PC-3 (cell line): Measurements from ENCODE around the gene IRAK1. TPM values are rescaled to one million over a fixed set of nuclear protein-coding genes. Genes with fewer than 3 reads are reported as not detected.

Experiments
- ATAC-seq: fragments of 200-7000 bp; cut with Tn5 transposase; 2 replicates; pipeline ENCODE4 v1.9.1; 2020; ENCODE audit warnings: mild to moderate bottlenecking, moderate library complexity
- BruUV-seq: library from RNA; stranded (reverse); fragments of 400-500 nt; replicated peaks from 2 replicates; lab custom pipeline; 2021; lab: Mats Ljungman, UMichigan
- CTCF ChIA-PET: fragments of 300-600 bp; sonication (Branson Sonifier 250); formaldehyde crosslinking; loops from one replicate; lab custom pipeline; 2022; ENCODE audit warnings: antibody characterized with exemption; lab: Charles Lee
- POLR2A ChIA-PET: fragments of 300-600 bp; sonication (Branson Sonifier 250); formaldehyde crosslinking; loops from one replicate; lab custom pipeline; 2022; ENCODE audit warnings: antibody characterized with exemption; ENCODE audit not compliant: unreplicated experiment; lab: Charles Lee
- DNase-seq: peaks from one replicate; pipeline ENCODE4 v3.0.0-alpha.2; 2015
- H2AFZ ChIP-seq: fragments of 300-600 bp; sonication (generic); 2 replicates; pipeline ENCODE4 v1.6.0; 2016; ENCODE audit warnings: antibody characterized with exemption, low read length
- H3F3A ChIP-seq: fragments of 300-600 bp; sonication (generic); one replicate; pipeline ENCODE4 v1.6.0; 2017; ENCODE audit warnings: antibody characterized with exemption, low read length, control low read depth, mild to moderate bottlenecking; ENCODE audit not compliant: unreplicated experiment
- H3K27ac ChIP-seq: fragments of 300-600 bp; sonication (generic); 2 replicates; pipeline ENCODE4 v1.5.1; 2016; ENCODE audit warnings: mild to moderate bottlenecking, low read length
- H3K27me3 ChIP-seq: fragments of 300-600 bp; sonication (generic); 2 replicates; pipeline ENCODE4 v1.6.1; 2016; ENCODE audit warnings: low read length, mixed read lengths
- H3K36me3 ChIP-seq: fragments of 300-600 bp; sonication (generic); 2 replicates; pipeline ENCODE4 v1.6.1; 2016; ENCODE audit warnings: low read depth, mixed run types, low read length, mixed read lengths
- H3K4me1 ChIP-seq: fragments of 300-600 bp; sonication (generic); 2 replicates; pipeline ENCODE4 v1.5.1; 2016; ENCODE audit warnings: low read length; ENCODE audit not compliant: insufficient read depth
- H3K4me2 ChIP-seq: fragments of 300-600 bp; sonication (generic); 2 replicates; pipeline ENCODE4 v1.6.0; 2016; ENCODE audit warnings: low read length
- H3K4me3 ChIP-seq: fragments of 300-600 bp; sonication (generic); 2 replicates; pipeline ENCODE4 v1.5.1; 2016; ENCODE audit warnings: mild to moderate bottlenecking, low read length, mixed read lengths
- H3K79me2 ChIP-seq: fragments of 300-600 bp; sonication (generic); 2 replicates; pipeline ENCODE4 v1.6.1; 2017; ENCODE audit warnings: low read length, mixed read lengths
- H3K9ac ChIP-seq: fragments of 300-600 bp; sonication (generic); 2 replicates; pipeline ENCODE4 v1.6.0; 2016; ENCODE audit warnings: mild to moderate bottlenecking, low read length
- H3K9me2 ChIP-seq: fragments of 300-600 bp; sonication (generic); replicated peaks from 2 replicates; pipeline ENCODE4 v1.6.1; 2016; ENCODE audit warnings: mixed run types, low read length, mixed read lengths
- H3K9me3 ChIP-seq: fragments of 300-600 bp; sonication (generic); 2 replicates; pipeline ENCODE4 v1.6.1; 2016; ENCODE audit warnings: low read length, mixed read lengths
- H4K20me1 ChIP-seq: fragments of 300-600 bp; sonication (generic); 2 replicates; pipeline ENCODE4 v1.6.1; 2016; ENCODE audit warnings: low read length, mixed read lengths
- EZH2 ChIP-seq: fragments of 300-600 bp; sonication (generic); IDR thresholded peaks from one replicate; pipeline ENCODE4 v1.6.1; 2017; ENCODE audit warnings: antibody characterized with exemption, mild to moderate bottlenecking, low read length; ENCODE audit not compliant: unreplicated experiment
- EZH2phosphoT487 ChIP-seq: fragments of 300-600 bp; sonication (generic); IDR thresholded peaks from 2 replicates; pipeline ENCODE4 v1.6.1; 2018; ENCODE audit warnings: mild to moderate bottlenecking, antibody characterized with exemption, low read length, borderline replicate concordance
- intact Hi-C: fragments of 100-400 bp; cut with micrococcal nuclease; formaldehyde crosslinking; loops from 2 replicates; pipeline ENCODE4 v1.9.0; 2023
- total RNA-seq: library from RNA; depleted of rRNA; stranded (reverse); fragments of >200 nt; gene quantifications from 2 replicates; pipeline ENCODE4 v1.2.3, GENCODE V29; 2014
- TF ChIP-seq, protein P1 (sequence below): fragments of 300-600 bp; sonication (generic); conservative IDR thresholded peaks from 2 replicates; pipeline ENCODE4 v1.5.1; 2017; ENCODE audit warnings: antibody characterized with exemption, low read depth, mild to moderate bottlenecking, low read length

IRAK1 gene
- total RNA-seq, 1 experiment from 2014 or later = 366 TPM

DNA sequence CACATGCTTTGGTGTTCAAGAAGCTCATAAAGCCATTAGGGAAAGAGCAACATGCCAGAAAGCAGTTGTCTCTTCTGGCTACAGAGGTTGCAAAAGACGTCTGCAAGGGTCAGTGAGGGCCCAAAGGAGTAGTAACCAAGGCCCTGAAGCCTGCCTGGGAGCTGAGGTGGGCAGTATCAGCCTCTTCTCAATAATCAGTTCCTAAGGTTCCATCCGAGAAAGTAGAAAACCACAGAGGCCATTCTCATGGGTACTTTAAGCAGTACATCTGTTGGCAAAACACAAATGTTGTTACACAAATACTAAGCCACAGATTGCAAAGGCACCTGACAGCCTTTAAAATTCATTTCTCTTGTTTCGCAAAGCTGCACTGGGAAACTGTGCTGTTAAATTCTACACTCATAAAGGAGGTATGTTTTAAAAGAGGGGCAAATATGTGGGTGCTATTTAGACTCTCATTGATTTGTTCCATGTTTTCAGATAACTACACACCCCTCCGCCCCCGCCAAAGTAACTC, 40.1 kb upstream of the IRAK1 start:
- peaks cover 6% of the 10 kb centered on the region for H3K36me3 ChIP-seq
- DNase-seq (no peak), ATAC-seq (no peak)
- H3K4me2 ChIP-seq = no peak overlapping the region
- H3K79me2 ChIP-seq = peaks cover 75% of the 10 kb centered on the region
- no TSS peak for BruUV-seq
- ChIA-PET CTCF (no interaction called here), POLR2A (no interaction called here)
- H4K20me1 ChIP-seq = 0 out of 2 replicates have a peak, but pooled peaks cover 4% of the 10 kb centered on the region
- no peaks in the 10 kb centered on the region for H3K9me2 ChIP-seq
- no peak overlapping the region for H3K9ac ChIP-seq
- no peaks in the 10 kb centered on the region for H3K9me3 ChIP-seq
- no peak overlapping the region for H2AFZ ChIP-seq
- H3F3A ChIP-seq = no peaks in the 10 kb centered on the region
- intact Hi-C loops = no loop called here
- no peaks in the 10 kb centered on the region for H3K4me1 ChIP-seq
- no peak overlapping the region for H3K27ac ChIP-seq
- TF ChIP-seq, protein P1, sequence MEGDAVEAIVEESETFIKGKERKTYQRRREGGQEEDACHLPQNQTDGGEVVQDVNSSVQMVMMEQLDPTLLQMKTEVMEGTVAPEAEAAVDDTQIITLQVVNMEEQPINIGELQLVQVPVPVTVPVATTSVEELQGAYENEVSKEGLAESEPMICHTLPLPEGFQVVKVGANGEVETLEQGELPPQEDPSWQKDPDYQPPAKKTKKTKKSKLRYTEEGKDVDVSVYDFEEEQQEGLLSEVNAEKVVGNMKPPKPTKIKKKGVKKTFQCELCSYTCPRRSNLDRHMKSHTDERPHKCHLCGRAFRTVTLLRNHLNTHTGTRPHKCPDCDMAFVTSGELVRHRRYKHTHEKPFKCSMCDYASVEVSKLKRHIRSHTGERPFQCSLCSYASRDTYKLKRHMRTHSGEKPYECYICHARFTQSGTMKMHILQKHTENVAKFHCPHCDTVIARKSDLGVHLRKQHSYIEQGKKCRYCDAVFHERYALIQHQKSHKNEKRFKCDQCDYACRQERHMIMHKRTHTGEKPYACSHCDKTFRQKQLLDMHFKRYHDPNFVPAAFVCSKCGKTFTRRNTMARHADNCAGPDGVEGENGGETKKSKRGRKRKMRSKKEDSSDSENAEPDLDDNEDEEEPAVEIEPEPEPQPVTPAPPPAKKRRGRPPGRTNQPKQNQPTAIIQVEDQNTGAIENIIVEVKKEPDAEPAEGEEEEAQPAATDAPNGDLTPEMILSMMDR = no peak
- no peak for TF ChIP-seq EZH2phosphoT487
- no peak for TF ChIP-seq EZH2
- no peaks in the 10 kb centered on the region for H3K27me3 ChIP-seq
- no peak overlapping the region for H3K4me3 ChIP-seq

DNA sequence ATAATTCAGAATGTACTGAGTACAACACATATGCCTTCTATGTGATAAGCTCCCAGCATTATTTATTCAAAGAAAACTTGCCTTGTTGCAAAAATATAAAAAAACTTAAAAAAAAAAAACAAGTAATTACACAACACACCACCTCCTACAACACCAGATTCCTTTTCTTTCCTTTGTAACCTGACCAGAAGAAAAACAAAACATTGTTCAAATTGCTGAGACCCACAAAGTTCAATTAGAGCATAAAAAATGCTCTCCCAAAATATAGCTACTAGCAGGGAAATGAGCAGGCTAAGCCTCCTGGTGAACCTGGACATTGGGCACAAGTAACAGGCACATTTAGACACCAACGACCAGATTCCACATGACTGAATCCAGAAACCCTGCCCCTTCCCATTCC, 39.5 kb upstream of the IRAK1 start:
- no peak for TF ChIP-seq EZH2phosphoT487
- TF ChIP-seq, protein P1 = no peak
- no peak for TF ChIP-seq EZH2
- 0 out of 2 replicates have a peak, but pooled peaks cover under 1% of the 10 kb centered on the region for H4K20me1 ChIP-seq
- peaks cover 6% of the 10 kb centered on the region for H3K36me3 ChIP-seq
- H3F3A ChIP-seq = no peaks in the 10 kb centered on the region
- no peaks in the 10 kb centered on the region for H3K9me2 ChIP-seq
- no peak overlapping the region for H2AFZ ChIP-seq
- ChIA-PET POLR2A (no interaction called here), CTCF (interaction anchor here (0.6 kb wide), 1 partner anchor 391 kb away, joined by 3 read pairs; no protein-coding TSS in a partner anchor)
- no peaks in the 10 kb centered on the region for H3K9me3 ChIP-seq
- ATAC-seq = no peak
- no peak for DNase-seq
- no peak overlapping the region for H3K27ac ChIP-seq
- BruUV-seq = no TSS peak
- no peaks in the 10 kb centered on the region for H3K4me1 ChIP-seq
- intact Hi-C loops = no loop called here
- no peak overlapping the region for H3K9ac ChIP-seq
- peaks cover 69% of the 10 kb centered on the region for H3K79me2 ChIP-seq
- H3K4me3 ChIP-seq = no peak overlapping the region
- no peaks in the 10 kb centered on the region for H3K27me3 ChIP-seq
- no peak overlapping the region for H3K4me2 ChIP-seq

DNA sequence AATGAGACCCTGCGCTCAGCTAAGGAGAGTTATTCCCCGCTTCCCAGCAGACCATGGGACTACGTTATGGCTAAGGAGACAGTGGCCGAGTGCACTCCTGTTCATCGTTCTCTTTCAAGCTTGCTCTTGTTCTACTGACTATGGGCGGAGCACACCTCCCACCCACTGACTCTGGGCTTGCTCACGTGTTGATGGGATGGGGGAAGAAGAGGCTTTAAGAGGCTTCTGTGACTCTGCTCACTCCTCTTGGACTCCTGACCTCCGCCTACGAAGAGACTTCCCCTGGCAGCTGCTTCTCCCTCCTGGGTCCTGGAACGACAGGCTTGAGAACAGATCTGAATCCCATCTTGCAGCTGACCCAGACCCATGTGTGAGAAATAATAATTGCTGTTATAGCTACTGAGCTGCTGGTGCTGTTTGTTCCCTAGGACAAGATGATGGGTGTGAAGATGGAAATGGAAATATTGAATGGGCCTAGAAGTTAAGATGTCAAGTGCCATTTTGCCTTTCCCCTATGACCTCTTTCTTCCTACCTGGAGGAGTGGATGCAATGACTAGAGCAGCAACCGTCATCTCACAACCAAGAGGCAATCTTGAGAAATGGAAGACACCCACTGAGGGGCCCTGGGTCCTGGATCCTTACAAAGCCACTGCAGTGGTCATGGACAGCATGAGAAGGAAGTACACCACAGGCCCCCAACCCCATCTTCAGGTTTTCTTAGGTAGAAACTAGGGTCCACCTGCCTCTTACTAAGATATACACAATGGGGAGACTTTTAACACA, 38.7 kb upstream of the IRAK1 start:
- no peak overlapping the region for H3K4me2 ChIP-seq
- H3K79me2 ChIP-seq = peaks cover 64% of the 10 kb centered on the region
- H4K20me1 ChIP-seq = no peaks in the 10 kb centered on the region

More for the DNA sequence above, 38.7 kb upstream of the IRAK1 start:
- H3K4me3 ChIP-seq = no peak overlapping the region
- POLR2A ChIA-PET = no interaction called here
- CTCF ChIA-PET = interaction anchor here (0.6 kb wide), 1 partner anchor 390 kb away, joined by 3 read pairs; no protein-coding TSS in a partner anchor
- TF ChIP-seq EZH2phosphoT487 = no peak
- TF ChIP-seq EZH2 = no peak
- TF ChIP-seq, protein P1 = no peak
- no peak overlapping the region for H3K9ac ChIP-seq
- H3F3A ChIP-seq = no peaks in the 10 kb centered on the region
- no peak overlapping the region for H2AFZ ChIP-seq
- ATAC-seq (no peak), DNase-seq (no peak)
- H3K36me3 ChIP-seq = peaks cover 6% of the 10 kb centered on the region
- intact Hi-C loops = no loop called here
- no peaks in the 10 kb centered on the region for H3K9me3 ChIP-seq
- H3K27ac ChIP-seq = no peak overlapping the region
- no TSS peak for BruUV-seq
- H3K9me2 ChIP-seq = no peaks in the 10 kb centered on the region
- H3K27me3 ChIP-seq = no peaks in the 10 kb centered on the region
- no peaks in the 10 kb centered on the region for H3K4me1 ChIP-seq
